ENCODE measurements around the gene RAPGEF5.

RAPGEF5 gene

GRCh38 chr7:22361320-22361719 lies 4.4 kb upstream of the RAPGEF5 start:
- DNase-seq (ENCODE audit: low read depth, low spot score): no peak
- no CpG with 5 or more reads among the region's 6 CpGs for WGBS (ENCODE audit: insufficient coverage, insufficient read length)
- Histone ChIP-seq H3K36me3 (ENCODE audit: control insufficient read depth, insufficient read depth, low read length) (no peaks in the 10 kb centered on the region; the same call in 1 of the 2 replicates), H3K4me1 (ENCODE audit: control insufficient read depth, insufficient read depth, low read length) (peaks cover 2% of the 10 kb centered on the region; the same call in 1 of the 2 replicates), H3K9me3 (ENCODE audit: control insufficient read depth, insufficient read depth, low read length) (no peaks in the 10 kb centered on the region), H3K27me3 (ENCODE audit: control insufficient read depth, insufficient read depth, low read length) (no peaks in the 10 kb centered on the region; the same call in 1 of the 2 replicates), H3K4me3 (ENCODE audit: low read length) (no peak overlapping the region), H3K27ac (ENCODE audit: low read length) (no peak overlapping the region)

- no peaks in the 10 kb centered on the region; the same call in 1 of the 2 replicates for H3K27me3 ChIP-seq (ENCODE audit: control insufficient read depth, insufficient read depth, low read length)
- no peak for DNase-seq (ENCODE audit: low read depth, low spot score)
- H3K36me3 ChIP-seq (ENCODE audit: control insufficient read depth, insufficient read depth, low read length): no peaks in the 10 kb centered on the region; the same call in 1 of the 2 replicates
- H3K9me3 ChIP-seq (ENCODE audit: control insufficient read depth, insufficient read depth, low read length): no peaks in the 10 kb centered on the region
- H3K4me1 ChIP-seq (ENCODE audit: control insufficient read depth, insufficient read depth, low read length): peaks cover 4% of the 10 kb centered on the region; the same call in 1 of the 2 replicates
- no CpG with 5 or more reads among the region's 8 CpGs for WGBS (ENCODE audit: insufficient coverage, insufficient read length)
- H3K4me3 ChIP-seq (ENCODE audit: low read length): no peak overlapping the region
- H3K27ac ChIP-seq (ENCODE audit: low read length): no peak overlapping the region
These were observed 2.1 kb upstream of the RAPGEF5 start for GRCh38 chr7:22358820-22359697.

DNA sequence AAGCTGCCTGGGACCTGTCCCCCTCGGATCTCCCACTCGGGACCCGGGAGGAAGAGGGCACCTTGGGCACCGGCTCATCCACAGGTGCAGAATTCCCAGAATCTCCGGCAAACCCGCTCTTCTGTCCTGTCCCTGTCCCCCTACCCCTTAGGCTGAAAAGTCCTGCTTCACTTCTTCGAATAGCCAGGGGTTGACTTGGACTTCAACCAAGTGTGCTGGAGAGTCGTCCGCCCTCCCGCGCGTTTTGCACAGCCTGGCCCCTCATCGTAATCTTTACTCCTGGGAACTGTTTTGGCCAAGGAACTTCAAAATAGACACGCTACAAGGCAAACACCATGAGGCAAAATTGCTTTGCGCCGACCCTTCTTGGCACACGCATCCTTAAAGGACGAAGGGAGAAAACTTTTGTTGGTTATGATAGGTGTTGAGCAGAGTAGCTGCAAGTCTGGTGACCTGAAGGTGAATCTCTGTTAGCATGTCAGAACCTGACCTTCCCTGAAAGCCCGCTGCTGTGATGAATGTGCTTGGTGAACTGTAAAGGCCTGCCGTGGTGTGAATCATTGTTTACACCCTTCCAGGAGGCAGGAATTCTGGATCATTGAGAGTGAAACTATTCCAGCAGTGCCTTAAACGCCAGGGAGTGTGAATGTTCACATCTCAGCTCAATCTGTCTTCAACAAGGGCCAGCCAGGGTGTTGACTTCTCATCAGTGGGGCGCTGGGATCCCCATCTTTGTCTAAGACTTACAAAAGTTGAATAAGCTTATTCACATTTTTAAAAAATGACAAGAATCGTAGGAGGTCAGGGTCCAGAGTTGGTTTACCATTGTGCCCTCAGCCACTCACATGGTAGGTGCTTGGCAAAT lies 589 bp upstream of the RAPGEF5 start:
- DNase-seq (ENCODE audit: low read depth, low spot score): no peak
- Histone ChIP-seq H3K36me3 (ENCODE audit: control insufficient read depth, insufficient read depth, low read length) (no peaks in the 10 kb centered on the region; the same call in 1 of the 2 replicates), H3K9me3 (ENCODE audit: control insufficient read depth, insufficient read depth, low read length) (no peaks in the 10 kb centered on the region), H3K4me1 (ENCODE audit: control insufficient read depth, insufficient read depth, low read length) (peaks cover 4% of the 10 kb centered on the region; the same call in 1 of the 2 replicates), H3K27ac (ENCODE audit: low read length) (no peak overlapping the region), H3K27me3 (ENCODE audit: control insufficient read depth, insufficient read depth, low read length) (no peaks in the 10 kb centered on the region; the same call in 1 of the 2 replicates), H3K4me3 (ENCODE audit: low read length) (peak overlapping the region; percentile 91; the same call in 1 of the 2 replicates)
- WGBS (ENCODE audit: insufficient coverage, insufficient read length): no CpG with 5 or more reads among the region's 23 CpGs

DNA sequence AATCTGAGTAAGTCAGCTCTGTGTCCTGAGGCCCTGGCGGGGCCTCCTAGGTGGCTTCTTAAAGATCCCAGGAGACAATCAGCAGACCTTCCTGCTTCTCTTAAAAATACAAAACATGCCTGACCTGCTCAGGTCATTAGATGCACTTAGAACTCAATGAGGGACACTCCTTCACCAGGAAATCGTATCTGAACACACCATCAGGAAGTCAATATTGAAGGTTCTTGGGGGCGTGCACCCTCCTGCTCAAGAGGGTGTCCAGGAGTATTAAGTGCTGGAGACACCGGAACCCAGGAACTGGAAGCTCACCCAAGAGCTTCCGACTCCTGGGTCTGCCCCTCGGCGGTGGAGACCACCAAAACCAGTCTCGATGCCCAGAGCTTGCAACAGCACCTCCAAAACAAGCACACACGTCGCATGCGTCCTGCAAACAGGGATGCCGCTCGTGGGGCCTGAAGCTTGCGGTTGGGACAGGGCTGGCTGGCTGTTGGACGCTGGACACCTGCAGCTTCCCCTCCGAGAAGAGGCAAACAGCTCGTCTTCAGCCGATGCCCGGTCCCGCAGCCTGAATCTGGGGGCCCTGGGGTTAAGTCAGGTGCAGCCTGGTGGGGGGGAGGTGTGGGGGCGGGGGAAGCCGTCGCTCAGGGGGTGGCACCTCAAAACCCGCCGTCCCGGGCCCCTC lies 803 bp downstream of the RAPGEF5 start:
- peaks cover 4% of the 10 kb centered on the region; the same call in 1 of the 2 replicates for H3K4me1 ChIP-seq (ENCODE audit: control insufficient read depth, insufficient read depth, low read length)
- peak overlapping the region; percentile 91; the same call in 1 of the 2 replicates for H3K4me3 ChIP-seq (ENCODE audit: low read length)
- H3K27ac ChIP-seq (ENCODE audit: low read length): no peak overlapping the region
- no peak for DNase-seq (ENCODE audit: low read depth, low spot score)
- H3K27me3 ChIP-seq (ENCODE audit: control insufficient read depth, insufficient read depth, low read length): no peaks in the 10 kb centered on the region; the same call in 1 of the 2 replicates
- no peaks in the 10 kb centered on the region; the same call in 1 of the 2 replicates for H3K36me3 ChIP-seq (ENCODE audit: control insufficient read depth, insufficient read depth, low read length)
- H3K9me3 ChIP-seq (ENCODE audit: control insufficient read depth, insufficient read depth, low read length): no peaks in the 10 kb centered on the region
- no CpG with 5 or more reads among the region's 26 CpGs for WGBS (ENCODE audit: insufficient coverage, insufficient read length)

- no peak overlapping the region for H3K4me3 ChIP-seq (ENCODE audit: low read length)
- no peak overlapping the region for H3K27ac ChIP-seq (ENCODE audit: low read length)
- DNase-seq (ENCODE audit: low read depth, low spot score): no peak
- no peaks in the 10 kb centered on the region; the same call in 1 of the 2 replicates for H3K27me3 ChIP-seq (ENCODE audit: control insufficient read depth, insufficient read depth, low read length)
- no peaks in the 10 kb centered on the region; the same call in 1 of the 2 replicates for H3K36me3 ChIP-seq (ENCODE audit: control insufficient read depth, insufficient read depth, low read length)
- no peaks in the 10 kb centered on the region for H3K9me3 ChIP-seq (ENCODE audit: control insufficient read depth, insufficient read depth, low read length)
- no CpG with 5 or more reads among the region's 5 CpGs for WGBS (ENCODE audit: insufficient coverage, insufficient read length)
- peaks cover 4% of the 10 kb centered on the region; the same call in 1 of the 2 replicates for H3K4me1 ChIP-seq (ENCODE audit: control insufficient read depth, insufficient read depth, low read length)
These were observed 1.3 kb downstream of the RAPGEF5 start for GRCh38 chr7:22355620-22356009.

DNA sequence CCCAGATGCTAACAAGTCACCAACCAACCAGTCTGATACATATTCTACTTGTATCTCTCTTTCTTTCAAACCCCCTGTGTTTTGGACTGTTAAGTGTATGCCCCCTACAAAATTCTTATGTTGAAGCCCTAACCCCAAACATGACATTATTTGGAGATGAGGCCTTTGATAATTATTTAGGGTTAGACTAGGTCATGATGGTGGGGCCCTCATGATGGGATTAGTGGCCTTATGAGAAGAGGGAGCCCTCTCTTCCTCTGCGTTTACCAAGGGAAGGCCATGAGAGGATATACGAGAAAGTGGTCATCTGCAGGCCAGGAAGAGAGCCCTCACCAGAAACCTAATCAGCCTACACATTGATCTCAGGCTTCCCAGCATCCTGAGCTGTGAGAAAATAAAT lies 2.5 kb downstream of the RAPGEF5 start:
- no peaks in the 10 kb centered on the region; the same call in 1 of the 2 replicates for H3K36me3 ChIP-seq (ENCODE audit: control insufficient read depth, insufficient read depth, low read length)
- H3K27ac ChIP-seq (ENCODE audit: low read length): no peak overlapping the region

DNA sequence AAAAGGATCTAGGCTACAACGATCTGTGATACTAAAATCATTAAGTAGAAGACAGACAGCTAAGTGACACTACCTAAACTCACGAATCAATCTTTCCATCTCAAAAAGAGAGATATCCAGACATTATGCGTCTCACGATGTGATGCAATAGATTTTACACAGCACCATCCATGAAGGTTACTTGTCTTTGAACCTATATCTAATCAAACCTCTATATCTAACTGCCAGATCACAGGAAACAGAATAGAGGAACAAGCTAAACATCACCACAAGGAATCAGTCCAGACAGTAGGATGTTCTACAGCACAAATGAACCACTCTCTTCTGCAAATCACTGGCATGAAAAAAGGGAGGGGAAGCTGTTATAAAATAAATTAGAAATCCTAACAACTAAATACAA lies 4.1 kb downstream of the RAPGEF5 start:
- no peaks in the 10 kb centered on the region for H3K9me3 ChIP-seq (ENCODE audit: control insufficient read depth, insufficient read depth, low read length)
- no peak for DNase-seq (ENCODE audit: low read depth, low spot score)
- no peak overlapping the region for H3K4me3 ChIP-seq (ENCODE audit: low read length)
- H3K27me3 ChIP-seq (ENCODE audit: control insufficient read depth, insufficient read depth, low read length): no peaks in the 10 kb centered on the region
- H3K4me1 ChIP-seq (ENCODE audit: control insufficient read depth, insufficient read depth, low read length): peaks cover 4% of the 10 kb centered on the region; the same call in 1 of the 2 replicates
- H3K36me3 ChIP-seq (ENCODE audit: control insufficient read depth, insufficient read depth, low read length): no peaks in the 10 kb centered on the region; the same call in 1 of the 2 replicates
- H3K27ac ChIP-seq (ENCODE audit: low read length): no peak overlapping the region
- no CpG with 5 or more reads among the region's 4 CpGs for WGBS (ENCODE audit: insufficient coverage, insufficient read length)

More for the DNA sequence above, 2.5 kb downstream of the RAPGEF5 start:
- Histone ChIP-seq H3K4me3 (ENCODE audit: low read length) (no peak overlapping the region), H3K4me1 (ENCODE audit: control insufficient read depth, insufficient read depth, low read length) (peaks cover 4% of the 10 kb centered on the region; the same call in 1 of the 2 replicates), H3K27me3 (ENCODE audit: control insufficient read depth, insufficient read depth, low read length) (no peaks in the 10 kb centered on the region; the same call in 1 of the 2 replicates), H3K9me3 (ENCODE audit: control insufficient read depth, insufficient read depth, low read length) (no peaks in the 10 kb centered on the region)
- no peak for DNase-seq (ENCODE audit: low read depth, low spot score)
- no CpG with 5 or more reads among the region's 2 CpGs for WGBS (ENCODE audit: insufficient coverage, insufficient read length)

- no peak for DNase-seq (ENCODE audit: low read depth, low spot score)
- no CpG with 5 or more reads among the region's 2 CpGs for WGBS (ENCODE audit: insufficient coverage, insufficient read length)
These were observed 5.1 kb downstream of the RAPGEF5 start for GRCh38 chr7:22351878-22352277.

DNA sequence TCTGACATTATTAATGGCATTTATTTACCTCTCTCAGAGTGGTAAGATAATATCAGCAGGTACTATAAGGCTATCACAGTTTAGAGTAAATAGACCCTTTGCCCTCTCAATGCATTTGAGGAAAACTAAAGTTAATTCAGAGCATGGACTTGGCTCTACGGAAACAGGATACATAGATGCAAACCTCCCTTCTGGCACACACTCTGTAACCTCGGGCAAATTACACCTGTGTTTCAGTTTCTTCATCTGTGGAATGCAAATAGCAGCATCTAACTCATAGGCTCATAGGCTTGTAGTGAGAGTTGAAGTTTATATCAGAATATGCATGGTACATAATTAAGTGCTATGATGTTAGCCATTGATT lies 5.6 kb downstream of the RAPGEF5 start:
- no peak for DNase-seq (ENCODE audit: low read depth, low spot score)
- Histone ChIP-seq H3K4me3 (ENCODE audit: low read length) (no peak overlapping the region), H3K27me3 (ENCODE audit: control insufficient read depth, insufficient read depth, low read length) (no peaks in the 10 kb centered on the region), H3K36me3 (ENCODE audit: control insufficient read depth, insufficient read depth, low read length) (no peaks in the 10 kb centered on the region; the same call in 1 of the 2 replicates), H3K27ac (ENCODE audit: low read length) (no peak overlapping the region), H3K4me1 (ENCODE audit: control insufficient read depth, insufficient read depth, low read length) (0 out of 2 replicates have a peak, but pooled peaks cover 2% of the 10 kb centered on the region), H3K9me3 (ENCODE audit: control insufficient read depth, insufficient read depth, low read length) (no peaks in the 10 kb centered on the region)
- no CpG with 5 or more reads among the region's 2 CpGs for WGBS (ENCODE audit: insufficient coverage, insufficient read length)

More at GRCh38 chr7:22351878-22352277, 5.1 kb downstream of the RAPGEF5 start:
- 0 out of 2 replicates have a peak, but pooled peaks cover 2% of the 10 kb centered on the region for H3K4me1 ChIP-seq (ENCODE audit: control insufficient read depth, insufficient read depth, low read length)
- no peak overlapping the region for H3K4me3 ChIP-seq (ENCODE audit: low read length)
- H3K27me3 ChIP-seq (ENCODE audit: control insufficient read depth, insufficient read depth, low read length): no peaks in the 10 kb centered on the region
- no peaks in the 10 kb centered on the region; the same call in 1 of the 2 replicates for H3K36me3 ChIP-seq (ENCODE audit: control insufficient read depth, insufficient read depth, low read length)
- H3K9me3 ChIP-seq (ENCODE audit: control insufficient read depth, insufficient read depth, low read length): no peaks in the 10 kb centered on the region
- no peak overlapping the region for H3K27ac ChIP-seq (ENCODE audit: low read length)
